ENCODE results near the gene CFHR2.

- TF ChIP-seq, protein P1, sequence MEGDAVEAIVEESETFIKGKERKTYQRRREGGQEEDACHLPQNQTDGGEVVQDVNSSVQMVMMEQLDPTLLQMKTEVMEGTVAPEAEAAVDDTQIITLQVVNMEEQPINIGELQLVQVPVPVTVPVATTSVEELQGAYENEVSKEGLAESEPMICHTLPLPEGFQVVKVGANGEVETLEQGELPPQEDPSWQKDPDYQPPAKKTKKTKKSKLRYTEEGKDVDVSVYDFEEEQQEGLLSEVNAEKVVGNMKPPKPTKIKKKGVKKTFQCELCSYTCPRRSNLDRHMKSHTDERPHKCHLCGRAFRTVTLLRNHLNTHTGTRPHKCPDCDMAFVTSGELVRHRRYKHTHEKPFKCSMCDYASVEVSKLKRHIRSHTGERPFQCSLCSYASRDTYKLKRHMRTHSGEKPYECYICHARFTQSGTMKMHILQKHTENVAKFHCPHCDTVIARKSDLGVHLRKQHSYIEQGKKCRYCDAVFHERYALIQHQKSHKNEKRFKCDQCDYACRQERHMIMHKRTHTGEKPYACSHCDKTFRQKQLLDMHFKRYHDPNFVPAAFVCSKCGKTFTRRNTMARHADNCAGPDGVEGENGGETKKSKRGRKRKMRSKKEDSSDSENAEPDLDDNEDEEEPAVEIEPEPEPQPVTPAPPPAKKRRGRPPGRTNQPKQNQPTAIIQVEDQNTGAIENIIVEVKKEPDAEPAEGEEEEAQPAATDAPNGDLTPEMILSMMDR (IDR thresholded peaks at IDR 0.05): no peak
- TF ChIP-seq POLR2A (IDR thresholded peaks at IDR 0.05): no peak
These were observed 32.7 kb downstream of the CFHR2 start for GRCh38 chr1:196976278-196976677.
